NCI-H345 treated with DMSO at 0.1 percent for 48 hours (cell line): ENCODE results near the gene IGFBP7.

ENCODE experiments used
- DNase-seq: peaks from one replicate; lab custom pipeline; 2025; ENCODE audit not compliant: unreplicated experiment; lab: John Stamatoyannopoulos, UW

IGFBP7 gene

DNA sequence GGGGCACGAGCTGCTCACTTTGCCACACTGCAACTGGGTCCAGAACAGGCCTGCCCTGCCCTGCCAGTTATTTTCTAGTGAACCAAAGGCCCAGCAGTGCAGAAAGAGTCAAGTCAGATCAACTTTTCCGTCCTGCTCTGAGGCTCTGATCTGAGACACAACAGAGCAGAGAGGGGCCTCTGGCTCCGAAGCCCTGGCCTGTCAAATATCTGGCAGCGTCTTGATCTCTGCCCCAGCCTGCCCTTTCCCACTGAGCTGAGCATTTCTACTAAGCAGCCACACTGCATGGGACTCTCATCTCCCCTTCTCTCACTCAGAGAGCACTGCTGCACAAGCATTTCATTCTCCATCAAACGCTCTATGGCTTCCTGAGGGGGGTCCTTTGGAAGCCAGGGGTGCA, 11.8 kb downstream of the IGFBP7 start:
- no peak for DNase-seq

DNA sequence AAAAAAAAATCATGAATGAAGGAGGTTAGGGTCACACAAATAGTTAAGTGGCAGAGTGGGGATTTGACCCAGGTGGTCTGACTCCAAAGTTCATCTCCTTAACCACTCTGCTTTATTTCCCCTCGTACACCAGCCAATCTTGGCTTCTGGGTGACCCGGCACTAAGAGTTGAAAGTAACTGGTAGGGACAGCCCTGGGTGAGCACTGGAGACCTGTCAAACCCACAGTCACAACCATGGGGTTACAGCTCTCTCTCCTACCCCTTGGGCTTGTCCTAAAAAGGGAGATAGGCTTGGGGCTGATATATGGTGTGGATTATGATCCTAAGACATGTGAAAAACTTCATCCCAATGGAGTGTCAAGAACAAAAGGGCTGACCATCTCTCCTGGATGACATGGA, 12.5 kb downstream of the IGFBP7 start:
- DNase-seq: no peak

DNA sequence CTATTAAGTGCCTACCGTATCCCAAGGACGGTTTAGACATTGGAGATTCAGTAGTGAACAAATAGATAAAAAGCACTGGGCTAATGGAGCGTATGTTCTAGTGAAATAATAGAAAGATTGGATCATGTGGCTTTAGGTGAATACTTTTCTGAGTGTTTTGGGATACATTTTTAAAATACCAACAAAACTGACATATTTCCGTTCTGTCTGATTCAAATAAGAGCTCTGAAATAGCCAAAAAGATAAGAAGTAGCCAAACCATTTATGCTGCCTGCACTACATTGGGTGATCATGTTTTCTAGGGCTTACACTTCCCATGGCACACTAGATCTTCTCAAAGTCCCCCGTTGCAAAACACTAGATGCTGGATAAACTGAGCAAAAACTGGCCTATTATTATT, 14.2 kb downstream of the IGFBP7 start:
- no peak for DNase-seq

DNA sequence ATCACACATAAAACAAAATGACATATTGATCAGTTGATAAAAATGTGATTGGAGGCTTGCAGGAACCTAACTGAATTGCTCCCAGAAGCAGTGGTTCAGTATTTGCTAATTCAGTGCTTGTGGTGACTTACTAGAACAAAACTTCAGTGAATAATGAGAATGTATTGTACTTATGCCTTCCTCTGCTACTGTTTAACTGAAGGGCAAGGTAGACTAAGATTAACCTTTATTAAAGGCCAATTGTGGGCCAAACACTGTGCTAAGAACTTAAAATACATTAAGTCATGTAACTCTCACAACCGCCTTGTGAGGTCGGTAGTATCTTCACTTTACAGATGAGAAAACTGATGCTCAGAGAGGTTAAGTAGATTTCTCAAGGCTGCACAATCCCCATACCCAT, 14.9 kb downstream of the IGFBP7 start:
- no peak for DNase-seq

DNA sequence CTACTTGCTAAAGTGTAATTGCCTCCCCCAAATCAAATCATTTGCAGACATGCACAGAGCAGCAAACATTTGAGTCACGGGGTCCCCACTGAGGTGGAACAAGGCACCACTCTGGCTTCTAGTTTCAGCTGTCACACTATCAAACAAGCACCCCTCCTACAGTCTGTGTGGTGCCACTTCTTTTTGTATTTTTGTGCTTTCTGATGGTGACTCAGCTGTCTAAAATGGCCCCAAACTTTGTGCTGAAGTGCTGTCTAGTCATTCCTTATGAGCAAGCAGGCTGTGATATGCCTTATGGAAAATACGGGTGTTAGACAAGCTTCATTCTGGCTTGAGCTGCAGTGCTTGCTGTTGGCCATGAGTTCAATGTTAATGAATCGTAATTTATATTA, 15.4 kb downstream of the IGFBP7 start:
- DNase-seq: no peak

DNA sequence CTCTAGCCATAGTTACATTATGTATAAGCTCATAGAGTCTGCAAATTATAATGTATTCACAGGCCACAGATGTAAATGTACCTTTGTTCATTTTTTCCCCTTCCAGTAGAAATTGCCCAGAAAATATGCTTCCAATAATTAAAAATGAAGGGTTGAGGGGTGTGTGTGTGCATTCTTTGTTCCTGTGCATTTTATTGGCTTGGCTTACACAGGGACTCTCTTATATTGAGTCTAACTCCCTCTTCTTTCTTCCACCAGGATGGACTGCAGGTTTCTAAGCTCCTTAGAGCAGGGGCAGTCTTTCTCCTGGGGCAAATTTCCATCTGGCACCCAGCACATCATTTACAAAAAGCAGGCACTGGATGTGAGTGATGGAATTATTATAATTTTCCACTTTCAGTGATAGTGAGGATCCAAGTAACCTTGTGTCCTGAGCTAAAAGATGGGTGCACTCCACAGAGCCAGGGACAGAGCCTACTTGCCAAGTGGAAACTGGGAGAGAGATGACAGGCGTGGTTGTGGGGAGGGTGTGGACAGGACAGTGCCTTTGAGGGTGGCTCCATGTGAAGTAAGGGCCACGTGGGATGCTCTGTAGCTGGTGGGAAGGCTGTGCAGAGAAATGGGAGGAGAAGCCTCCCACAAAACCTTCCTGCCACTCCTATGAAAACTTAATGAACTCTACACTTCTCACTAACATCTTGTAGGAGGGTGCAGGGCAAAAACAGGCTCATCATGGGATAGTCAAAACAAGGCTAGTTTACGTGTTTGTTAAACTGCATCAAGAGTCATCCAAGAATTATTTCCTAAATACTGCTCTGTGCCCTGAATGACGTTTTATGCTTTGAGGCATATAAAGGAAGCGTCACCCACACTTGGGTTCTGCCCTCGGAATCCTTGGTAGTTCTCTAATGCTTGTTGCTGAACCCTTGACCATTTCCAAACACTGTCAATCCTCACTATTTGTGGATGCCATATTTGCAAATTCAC, 16.0 kb downstream of the IGFBP7 start:
- no peak for DNase-seq

DNA sequence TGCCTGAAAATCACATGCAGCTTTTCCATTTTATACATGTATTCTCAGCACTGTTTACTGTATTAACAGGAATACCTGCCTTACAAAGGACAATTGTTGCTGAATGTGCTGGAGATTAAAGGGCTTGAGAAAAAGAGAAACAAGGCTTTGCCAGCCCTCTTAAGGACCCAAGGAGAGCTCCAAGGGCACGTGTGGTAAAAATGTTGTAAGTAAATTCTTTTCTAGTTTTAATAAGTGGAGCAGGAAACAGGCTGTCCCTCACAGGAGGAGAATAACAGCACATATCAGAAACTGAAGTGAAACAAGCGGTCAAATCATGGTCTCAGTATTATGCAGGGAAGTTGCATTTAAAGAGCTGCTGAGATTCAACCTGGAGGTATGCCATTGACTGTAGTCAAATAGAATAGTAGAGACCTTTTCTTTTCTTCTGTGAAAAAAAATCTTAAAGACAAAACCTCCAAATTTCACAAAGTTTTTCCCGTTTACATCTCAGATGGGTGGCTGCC, 18.5 kb downstream of the IGFBP7 start:
- DNase-seq: no peak

DNA sequence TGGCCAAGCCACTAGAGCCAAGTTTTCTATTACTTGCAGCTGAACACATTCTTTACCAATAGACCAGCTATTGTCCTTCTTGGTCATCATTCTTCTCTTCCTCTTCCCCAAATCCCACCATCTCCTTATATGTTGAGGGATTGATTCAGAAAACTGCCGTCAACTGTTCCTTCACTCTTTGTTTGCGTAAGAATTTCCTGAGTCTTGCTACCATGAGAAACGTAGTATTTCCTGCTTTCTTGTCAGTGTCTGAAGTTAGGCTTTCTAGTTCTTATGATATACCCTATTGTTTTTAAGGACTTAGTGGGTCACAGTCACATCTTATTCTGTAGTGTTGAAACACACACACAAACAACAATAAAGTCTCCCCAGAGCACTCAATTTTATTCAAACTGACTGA, 20.1 kb downstream of the IGFBP7 start:
- no peak for DNase-seq

DNA sequence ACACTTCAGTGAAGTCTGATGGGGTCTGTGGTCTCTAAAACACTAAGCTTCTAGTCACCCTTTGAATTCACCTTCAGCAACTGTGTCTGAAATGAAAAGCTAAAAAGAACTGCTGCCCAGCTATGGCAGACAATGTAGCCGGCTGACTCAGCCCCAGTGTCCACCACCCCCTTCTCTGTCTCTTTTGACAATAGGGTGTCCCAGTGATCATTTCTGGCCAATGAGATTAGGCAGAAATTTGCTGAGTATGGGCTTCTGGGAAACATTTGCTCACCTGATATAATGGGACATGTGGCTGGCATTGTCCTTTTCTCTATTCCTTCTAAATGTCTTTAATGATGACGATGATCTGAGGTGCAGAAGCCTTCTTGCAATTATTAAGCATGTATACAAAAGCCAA, 20.6 kb downstream of the IGFBP7 start:
- no peak for DNase-seq

DNA sequence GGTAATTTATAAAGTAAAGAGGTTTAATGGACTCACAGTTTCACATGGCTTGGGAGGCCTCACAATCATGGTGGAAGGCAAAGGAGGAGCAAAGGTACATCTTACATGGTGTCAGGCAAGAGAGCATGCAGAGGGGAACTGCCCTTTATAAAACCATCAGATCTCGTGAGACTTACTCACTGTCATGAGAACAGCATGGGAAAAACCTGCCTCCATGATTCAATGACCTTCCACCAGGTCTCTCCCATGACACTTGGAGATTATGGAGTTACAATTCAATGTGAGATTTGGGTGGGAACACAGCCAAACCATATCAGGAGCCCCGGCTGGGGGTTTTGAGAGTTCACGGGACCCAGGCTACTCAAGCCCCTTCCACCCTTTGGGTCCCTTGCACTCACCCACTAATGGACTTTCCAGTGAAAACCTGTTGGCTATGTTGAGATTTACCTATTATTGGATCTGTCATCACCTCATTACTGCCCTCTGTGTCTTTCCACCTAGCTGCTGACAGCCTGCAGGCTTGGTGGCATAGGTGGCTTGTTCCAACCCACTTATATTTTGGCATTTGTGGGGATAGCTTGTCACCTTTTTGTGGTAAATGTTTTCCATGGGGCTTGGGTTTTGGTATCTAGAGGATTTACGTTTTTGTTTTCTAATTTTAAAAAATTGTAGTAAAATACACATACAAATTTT, 24.0 kb downstream of the IGFBP7 start:
- DNase-seq: no peak

DNA sequence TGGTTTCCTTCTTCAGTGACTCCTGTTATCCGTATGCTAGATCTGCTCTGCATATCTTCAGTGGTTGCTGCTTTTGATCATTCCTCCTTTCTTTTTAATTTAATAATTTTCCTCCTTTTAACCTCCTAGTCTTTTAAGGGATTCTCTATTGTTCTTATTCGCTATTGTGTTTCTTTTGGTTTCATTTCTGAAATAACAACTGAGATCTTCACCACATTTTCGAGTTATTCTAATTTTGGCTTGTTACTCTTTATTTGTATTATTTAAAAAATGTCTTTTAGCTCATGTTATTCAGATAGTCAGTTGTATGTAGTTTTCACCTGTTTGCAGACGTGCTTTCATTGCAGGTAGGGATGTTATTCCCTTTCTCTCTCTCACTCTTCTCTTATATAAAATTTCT, 24.9 kb downstream of the IGFBP7 start:
- DNase-seq: no peak

DNA sequence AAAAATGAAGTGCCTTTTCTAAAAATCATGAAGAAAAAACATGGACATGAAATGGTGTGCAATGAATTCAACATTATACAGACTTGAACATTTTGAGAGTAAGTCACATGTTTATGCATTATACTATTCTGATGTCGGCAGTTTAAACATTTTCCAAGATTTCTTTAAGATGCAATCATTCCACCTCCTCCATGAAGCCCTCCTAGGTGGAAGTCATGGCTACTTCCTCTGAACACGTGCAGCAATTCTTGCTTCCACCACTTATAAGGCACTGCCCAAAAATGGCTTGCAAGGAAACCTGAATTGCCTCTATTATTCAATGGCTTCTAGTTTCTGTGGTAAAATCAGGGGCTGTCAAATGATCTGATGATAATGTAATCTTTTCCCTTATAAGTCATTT, 25.8 kb downstream of the IGFBP7 start:
- DNase-seq: no peak

DNA sequence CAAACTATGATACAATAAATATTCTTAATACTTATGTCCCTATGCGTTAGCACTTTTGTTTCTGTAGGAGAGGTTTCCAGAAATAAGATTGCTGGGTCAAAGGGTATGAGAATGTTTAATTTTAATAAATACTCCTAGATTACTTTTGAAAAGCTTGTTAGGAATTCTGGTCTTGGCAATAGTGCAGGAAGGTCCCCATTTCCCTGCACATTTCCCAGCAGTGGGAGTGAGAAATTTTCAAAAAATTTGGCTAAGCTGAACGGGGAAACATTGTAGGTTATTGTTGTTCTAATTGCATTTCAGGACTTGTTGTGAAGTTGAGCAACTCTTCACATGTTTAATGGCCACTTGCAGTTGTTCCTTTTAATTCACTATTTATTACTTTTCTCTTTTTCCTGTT, 27.1 kb downstream of the IGFBP7 start:
- no peak for DNase-seq

DNA sequence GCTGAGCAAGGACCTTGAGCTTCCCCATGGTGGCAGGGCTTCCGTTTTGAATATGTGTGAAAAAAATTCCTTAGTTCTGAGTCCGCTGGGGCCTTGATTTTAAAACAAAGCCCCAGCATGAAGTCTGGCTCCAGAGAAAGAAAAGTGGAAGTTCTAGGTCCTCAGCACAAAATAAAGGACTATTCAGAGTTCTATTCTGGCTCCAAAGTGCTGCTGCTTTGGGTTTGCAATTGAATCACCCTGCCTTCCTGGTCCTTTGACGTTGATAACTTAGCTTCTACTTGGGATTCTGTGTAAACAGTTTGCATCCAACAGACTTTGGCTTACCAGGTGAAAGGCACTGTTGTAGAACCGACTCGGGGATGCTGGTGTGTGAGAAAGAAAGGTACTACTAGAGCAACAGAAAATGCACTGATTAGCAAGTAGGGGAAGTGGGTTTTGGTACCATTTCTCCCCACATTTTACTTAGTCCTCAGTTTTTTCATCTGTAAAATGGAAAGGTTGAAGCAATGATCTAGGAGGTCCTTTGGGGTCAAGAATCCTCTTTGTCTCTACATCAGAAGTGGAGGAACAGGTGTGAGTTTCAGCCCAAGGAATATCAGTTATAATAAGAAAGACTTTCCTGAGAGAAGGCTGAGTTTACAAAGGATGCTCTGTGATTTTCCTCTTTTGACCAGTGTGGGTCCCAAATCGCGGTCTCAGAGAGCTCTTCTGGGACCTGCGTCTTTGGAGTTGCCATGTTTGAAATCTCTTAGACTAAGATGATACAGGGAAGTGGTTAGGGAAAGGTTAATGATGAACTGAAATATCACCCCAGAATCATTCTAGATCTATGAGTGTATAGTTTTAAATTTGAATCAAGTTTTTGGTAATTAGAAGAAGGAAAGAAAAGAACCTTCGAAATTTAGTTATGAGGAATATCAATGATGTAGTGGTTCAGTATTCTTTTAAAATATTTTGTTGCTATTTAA, 28.2 kb downstream of the IGFBP7 start:
- no peak for DNase-seq

DNA sequence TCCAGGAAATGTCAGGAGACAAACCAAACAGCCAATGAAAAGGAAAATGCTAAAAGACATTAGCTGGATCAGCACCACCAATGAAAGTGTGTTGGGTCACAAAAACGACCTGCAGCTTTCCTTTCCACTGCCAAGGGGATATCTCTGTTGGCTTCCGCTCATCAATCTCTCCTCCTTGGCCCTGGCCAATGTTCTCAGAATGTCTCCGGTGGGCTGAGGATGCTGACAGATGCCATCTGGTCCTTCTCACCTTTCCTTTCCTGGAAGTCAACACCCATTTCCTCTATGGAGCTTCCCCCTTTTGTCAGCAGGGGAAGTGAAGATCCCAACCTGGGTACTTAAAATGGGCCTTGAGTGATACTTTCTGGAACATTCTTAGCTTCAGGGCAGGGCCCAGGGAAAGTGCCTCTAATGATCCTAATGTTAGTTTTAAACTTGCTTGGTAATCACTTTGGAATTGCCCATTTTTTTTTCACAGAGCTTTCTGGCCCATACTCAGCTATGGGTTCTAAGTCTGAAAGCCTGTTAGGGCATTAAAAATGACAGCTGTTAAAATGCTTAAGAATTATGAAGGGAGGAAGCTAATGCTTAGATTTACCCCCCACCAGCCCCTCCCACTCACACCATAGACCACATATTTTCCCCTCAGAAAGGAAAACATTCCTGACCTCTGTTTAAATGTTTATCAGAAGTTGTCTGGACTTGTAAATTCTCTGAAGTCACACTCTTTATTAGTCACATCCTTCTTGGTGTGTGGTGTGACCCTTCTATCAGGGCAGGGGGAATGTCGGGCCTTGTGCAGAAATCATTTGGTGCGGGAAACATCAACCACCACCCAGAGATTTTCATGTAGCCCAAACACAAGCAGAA, 29.2 kb downstream of the IGFBP7 start:
- no peak for DNase-seq

DNA sequence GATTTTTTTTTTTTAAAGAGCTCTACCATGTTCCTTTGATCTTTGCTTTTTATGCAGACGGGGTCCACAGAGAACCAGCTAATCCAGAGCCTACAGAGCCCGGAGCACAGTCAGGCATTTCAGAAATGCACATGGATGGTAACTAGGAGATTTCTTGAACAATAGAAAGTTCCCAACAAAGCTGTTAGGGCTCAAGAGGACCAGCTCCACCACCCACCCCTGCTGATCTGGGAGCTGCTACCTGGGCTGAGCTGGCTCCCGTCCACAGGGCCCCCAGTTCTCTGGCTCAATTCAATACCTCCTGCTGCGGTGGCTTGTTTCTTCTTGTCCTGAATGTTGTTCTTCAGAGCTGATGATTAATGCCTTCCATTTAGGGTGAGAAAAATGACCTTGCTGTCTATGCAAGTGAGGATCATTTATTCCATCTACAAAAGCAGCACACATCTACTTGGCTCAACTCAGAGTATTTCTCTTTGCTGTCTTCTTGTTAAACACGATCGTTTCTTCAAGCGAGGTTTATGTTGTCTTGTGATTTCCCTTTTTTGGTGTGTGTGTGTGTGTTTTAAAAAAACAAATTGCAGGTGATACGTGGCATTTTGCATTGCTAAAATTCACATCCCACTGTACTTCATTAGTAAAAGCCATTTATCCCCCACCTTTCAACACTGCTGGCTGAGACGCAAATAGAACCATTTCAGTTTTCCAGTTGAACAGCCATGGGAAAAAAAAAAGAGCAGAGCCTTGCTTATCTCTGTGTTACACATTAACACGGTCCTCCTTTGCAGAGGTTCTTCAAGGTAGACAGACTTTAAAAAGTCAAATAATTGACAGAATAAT, 31.3 kb downstream of the IGFBP7 start:
- peak; percentile 87 for DNase-seq

DNA sequence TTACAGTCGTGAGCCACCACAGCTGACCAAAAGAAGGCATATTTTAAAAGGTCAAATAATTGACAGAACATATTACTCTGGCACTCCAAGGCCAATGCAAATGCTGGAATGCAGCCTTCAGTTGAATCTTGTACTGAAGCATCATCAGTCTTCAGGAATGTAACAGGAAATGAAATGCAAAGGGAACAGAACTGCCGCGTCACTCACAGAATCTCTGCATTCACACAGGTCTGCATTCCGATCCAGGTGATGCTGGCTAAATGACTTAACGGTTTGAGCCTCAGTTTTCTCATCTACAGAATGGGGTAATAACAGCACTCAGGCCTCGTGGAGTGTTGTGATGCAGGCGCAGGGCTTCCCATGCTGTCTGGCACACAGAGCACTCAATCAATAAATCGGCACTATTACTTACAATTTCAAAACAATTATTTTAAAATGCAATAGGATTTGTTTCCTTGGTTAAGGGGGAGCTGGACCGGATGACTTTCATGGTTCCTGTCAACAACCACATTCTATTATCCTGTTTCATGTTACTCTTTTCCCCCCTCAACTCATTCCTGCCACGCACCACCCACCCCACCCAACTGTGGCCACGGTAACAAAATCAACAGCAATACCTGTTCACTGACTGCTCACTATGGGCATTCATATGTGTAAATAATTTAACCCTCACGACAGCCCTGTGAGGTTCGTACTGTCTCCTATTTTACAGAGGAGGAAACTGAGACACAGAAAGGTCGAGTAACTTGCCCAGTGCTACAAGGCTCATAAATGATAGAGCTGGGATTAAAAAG, 32.4 kb downstream of the IGFBP7 start:
- no peak for DNase-seq

DNA sequence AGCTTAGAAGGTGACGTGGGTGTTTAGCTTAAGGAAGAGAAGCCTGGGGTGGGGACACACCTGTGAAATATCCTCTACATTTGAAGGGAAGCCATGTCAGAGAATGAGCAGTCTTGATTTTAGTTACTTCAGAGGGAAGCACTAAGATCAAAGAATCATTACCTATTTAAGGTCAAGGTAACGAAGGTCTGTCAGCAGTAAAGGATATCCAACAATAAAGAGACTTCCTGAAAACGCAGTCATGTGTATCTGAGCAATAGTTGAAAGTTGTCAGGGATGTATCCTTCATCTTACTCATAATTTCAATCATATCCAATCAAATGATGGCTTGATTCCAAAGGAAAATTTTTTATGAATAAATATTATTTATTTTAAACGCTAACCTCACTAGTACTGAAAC, 33.5 kb downstream of the IGFBP7 start:
- no peak for DNase-seq
